Inferior parietal cortex (tissue), 1 donor: Measurements from ENCODE around the gene RPTOR.

Source experiments
- DNase-seq: peaks from one replicate; pipeline ENCODE4 v3.0.0-alpha.2; 2016; ENCODE audit errors: extremely low spot score

Gene RPTOR

GRCh38 chr17:80847496-80848230 is 303.0 kb downstream of the RPTOR start:
- no peak for DNase-seq

GRCh38 chr17:80848449-80849102 is 303.9 kb downstream of the RPTOR start:
- no peak for DNase-seq

DNA sequence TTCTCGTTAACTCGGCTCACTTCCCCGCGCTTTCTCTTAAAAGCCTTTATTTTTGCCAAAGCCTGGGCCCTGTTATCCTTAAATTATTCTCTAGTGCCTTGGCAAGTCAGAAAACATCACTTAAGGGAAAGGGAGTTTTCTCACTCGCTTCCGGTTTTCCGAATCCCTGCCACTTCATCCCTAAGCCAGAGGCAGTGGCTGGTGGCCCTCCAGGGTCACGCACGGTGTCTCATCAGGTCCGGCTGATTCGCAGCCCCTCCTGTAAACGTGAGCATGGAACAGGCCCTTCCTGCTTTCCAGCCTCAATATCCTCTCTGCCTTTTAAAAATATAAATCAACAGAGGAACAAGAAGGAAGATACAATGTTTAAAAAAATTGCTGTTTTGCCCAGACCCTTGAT is 304.5 kb downstream of the RPTOR start:
- DNase-seq: no peak

DNA sequence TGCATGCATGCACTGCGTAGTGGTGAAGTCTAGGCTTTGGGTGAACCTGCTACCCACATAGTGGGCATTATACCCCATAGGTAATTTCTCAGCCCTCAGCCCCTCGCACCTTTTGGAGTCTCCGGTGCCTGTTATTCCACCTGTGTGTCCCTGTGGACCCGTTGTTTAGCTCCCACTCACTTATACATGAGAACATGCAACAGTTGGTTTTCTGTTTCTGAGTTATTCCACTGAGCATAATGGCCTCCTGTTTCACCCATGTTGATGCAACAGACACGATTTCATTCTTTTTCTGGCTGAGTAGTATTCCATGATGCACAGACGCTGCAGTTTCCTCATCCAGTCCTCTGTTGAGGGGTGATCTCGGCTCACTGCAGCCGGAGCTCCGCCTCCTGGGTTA is 305.5 kb downstream of the RPTOR start:
- no peak for DNase-seq

- no peak for DNase-seq
Observed at GRCh38 chr17:80850817-80851216, 306.2 kb downstream of the RPTOR start.

- no peak for DNase-seq
Observed at GRCh38 chr17:80851277-80851925, 306.8 kb downstream of the RPTOR start.

DNA sequence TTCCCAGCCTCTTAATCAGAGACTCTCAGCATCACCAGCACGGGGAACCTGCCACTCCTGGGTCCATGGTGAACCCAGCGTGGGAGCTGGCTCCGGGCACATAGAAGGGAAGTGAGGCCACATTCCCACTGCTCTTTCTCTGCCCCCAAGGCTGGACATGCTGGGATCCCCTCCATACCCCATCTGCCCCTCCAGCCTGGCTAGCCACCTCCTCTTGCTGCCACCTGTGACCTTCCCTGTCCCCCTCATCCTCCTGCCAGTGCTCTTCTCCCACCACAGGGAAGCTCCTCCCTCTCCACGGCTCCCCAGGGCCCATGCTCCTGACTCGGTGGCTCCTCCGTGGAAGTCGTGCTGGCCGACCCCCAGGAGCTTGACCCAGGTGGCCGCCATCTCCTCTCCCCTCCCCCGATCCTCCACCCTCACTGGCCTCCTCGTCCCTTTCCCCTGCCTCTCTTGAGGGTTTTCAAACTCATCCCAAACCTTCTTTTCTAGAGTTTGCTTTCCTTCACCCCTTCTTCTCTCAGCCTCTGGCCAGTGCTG is 307.9 kb downstream of the RPTOR start:
- DNase-seq: no peak

GRCh38 chr17:80853076-80853475 is 308.4 kb downstream of the RPTOR start:
- DNase-seq: no peak

DNA sequence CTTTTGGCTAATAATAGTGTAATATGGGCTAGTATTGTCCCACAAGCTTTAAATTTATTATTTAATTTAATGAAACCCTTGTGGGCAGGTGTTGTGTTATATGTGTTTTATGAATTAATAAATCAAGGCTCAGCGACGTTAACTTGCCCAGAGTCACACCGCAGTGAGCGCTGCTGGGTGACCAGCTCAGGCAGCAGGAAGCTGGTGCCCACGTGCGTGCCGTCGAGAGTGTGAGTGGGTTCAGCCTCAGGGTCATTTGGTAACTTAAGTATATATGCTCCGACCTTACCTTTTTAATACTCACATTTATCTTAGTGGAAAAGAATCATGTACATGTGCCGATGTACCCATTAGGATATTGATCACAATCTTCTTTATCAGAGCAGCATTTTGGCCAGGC is 309.6 kb downstream of the RPTOR start:
- DNase-seq: no peak

DNA sequence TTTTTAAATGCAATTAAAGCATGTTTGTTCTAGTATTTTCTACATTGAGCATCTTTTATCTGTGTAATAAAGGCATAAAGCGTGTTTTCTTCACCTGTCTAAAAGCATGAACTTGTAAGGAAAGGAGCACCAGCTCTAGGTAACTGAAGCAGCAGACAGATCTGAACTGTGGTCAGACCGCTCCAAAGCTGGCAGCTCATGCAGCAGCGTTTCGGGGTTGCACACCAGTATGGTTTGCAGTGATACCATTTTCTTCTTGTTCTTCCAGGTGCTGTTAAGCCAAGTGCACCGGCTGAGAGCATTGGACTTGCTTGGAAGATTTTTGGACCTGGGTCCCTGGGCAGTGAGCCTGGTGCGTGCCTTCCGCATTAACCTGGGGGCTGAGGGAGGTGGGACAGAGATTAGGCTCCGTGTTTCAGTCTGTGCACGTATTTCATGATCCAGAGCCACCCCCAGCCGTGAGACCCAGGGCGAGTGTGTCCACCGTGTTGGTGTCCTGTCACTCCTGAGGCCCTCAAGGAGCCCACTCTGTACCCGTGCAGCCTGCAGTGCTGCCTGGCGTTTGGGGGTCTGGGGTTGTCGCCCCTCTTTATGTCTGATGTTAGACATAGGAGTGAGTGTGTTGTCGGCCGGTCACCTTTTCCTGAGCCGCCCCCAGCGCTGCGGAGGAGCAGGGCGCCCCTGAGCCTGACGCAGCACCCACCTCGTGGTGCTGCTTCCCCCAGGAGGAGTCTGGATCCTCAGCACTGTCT is 310.7 kb downstream of the RPTOR start:
- no peak for DNase-seq

DNA sequence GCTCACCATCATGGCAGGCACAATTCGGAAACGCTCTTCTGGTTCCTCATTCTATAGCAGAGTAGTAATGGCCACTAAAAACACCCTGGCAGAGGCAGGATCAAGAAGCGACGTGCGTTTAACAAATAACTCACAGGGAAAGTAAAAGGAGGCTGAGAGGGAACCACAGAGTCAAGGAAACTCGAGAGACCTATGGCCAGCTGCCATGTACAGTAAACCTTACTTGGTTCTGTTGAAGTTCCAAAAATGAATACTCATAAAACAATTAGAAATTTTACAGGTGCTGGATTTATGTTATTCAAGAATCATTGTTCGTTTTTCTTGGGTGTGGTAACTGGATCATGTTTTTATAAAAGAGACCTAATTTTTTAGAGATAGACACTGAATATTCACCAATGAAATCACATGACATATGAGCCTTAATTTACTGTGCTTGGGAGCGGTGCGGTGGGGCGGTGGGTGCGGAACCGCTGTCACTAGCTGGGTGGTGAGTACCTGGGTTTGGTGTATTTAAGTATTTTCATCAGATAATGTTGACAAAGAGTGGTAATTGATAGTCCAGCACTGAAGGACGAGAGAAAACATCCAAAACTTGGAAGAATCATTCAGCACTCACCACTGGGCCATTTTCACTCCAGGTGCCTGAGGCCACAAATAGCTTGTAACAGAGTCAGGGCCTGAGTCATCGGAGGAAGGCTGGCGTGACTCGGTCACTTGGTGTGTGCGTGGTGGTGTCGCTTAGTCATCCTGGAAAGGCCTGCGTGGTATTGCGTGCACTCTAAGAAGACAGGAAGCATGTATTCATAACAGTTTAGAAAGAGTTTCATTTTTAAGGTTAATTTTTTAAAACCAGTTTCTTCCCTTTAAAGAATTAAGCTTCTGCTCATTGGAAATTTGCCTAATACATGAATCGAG is 311.6 kb downstream of the RPTOR start:
- peak; percentile 53 for DNase-seq

DNA sequence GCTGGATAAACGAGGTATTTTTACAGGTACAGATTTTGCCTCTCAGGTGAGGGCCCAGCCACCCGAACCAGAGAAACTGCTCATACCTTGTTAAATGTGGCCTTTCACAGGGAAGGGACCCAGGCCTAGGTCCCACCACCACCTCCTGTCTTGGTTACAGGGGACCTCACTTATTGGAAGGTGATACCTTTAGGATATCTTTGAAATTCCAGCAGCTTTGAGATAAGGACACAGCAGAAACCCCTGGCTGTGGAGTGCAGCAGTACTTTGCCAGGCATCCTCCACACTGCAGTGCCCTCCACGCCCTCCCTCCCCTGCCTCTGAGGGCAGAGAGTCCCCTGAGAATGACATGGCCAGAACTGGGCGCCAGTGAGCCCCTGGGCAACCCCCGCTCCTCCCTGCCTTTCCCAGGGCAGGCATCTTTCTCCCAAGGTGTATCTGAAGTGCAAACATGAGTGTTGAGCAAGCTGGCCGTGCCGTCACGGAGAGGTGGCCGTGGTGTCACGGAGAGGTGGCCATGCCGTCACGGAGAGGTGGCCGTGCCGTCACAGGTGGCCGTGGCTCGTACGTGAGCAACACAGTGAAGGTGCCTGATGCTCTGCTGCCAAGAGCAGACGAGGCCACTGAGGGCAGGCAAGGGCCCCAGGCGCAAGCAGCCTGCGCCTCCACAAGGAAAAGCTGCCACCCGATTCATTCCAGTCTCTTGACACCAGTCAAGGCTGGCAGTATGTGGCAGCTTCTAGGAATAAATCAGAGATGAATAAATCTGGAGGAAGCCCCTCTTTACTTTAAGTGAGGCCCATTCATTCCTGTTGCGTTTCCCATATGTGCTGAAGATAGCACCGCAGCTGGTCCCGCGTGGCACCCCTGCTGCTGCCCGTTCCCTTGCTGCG is 312.5 kb downstream of the RPTOR start:
- no peak for DNase-seq

- no peak for DNase-seq
Observed at GRCh38 chr17:80857756-80858171, 313.1 kb downstream of the RPTOR start.

DNA sequence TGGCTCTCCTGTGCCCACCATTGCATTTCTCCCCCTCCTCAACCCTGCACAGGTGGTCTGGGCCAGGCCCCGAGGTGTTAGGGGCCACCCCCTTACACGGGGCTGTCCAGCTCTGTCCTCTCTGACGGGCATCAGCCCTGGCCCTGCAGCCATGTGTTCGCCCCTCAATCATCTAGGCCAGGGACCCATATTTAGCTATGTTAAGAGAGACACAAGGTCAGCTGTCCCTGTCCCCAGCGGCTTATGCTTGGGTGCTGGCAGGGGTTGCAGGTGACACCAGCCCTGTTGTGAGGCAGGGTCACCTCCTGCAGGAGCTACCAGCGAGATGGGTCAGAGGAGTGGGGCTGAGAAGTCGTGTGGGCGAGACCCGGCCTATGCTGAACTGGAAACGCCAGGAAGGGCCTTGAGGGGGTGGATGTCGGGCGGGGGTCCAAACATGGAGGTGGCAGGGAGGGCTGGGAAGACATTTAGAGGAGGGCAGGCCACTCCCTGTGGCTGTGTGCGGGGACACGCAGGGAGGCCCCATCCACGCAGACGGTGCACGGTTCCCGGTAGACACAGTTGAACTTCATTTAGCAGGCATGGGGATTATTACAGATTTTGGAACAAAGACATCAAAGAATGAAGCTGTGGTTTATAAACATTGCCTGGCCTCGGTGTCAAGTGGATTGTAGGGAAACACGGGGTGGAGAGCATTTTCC is 313.8 kb downstream of the RPTOR start:
- DNase-seq: no peak

- DNase-seq: peak; percentile 47
Observed at GRCh38 chr17:80859002-80859941, 314.6 kb downstream of the RPTOR start.

DNA sequence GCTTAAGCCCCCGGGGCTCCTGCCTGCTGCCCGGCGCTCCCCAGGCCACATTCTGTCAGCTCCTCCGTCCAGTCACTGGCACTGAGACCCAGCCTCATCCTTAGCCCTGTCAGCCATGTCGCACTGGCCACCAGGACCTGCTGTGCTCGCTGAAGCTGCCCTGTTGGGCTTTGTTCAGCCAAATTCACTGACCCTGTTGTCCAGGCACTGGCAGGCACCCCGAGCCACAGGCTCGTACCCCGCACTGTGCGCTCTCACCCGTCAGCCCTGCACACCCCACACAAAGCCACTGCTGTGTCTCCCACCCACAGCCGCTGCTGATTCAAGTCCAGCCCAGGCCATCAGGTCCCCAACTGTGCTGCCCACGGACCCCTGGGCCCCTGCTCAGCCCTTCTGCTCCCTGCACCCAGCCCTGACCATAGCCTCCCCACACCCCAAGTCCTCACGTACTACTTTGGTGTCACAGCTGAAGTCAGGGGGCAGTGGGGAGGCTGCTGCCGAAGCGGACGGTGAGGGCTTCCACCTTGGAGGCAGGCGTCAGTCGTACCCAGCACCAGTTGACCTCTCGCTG is 315.5 kb downstream of the RPTOR start:
- DNase-seq: no peak

DNA sequence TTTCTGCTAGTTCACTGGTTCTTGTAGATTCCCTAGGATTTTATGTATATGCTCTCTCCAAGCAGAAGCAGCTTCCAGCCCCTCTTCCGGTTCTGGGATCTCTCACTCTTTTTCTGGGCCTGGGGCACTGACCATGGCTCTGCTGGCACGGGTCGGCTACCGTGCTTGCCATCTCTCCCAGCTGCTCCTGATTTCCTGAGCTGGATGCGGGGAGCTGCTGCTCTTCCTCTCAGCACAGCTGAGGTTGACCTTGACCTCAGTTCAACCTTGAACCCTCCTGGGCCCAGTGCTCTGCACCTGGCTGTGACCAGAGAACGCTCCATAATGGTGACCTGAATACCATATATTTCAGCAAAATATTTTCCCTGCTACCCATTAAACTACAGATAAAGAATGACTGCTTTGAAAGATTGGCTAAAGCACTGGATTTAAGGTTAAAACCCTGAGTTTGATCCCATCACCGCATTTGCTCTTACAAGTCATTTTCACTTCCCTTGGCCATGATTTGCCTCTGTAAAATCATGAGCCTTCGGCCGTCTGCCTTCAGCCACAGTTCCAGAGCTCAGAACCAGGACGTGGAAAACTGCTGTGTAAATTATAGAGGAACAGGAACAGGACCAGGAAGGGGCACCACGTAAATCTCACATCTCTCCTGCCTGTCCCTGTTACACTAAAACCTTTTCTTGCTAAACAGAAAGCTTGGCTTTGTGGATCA is 316.2 kb downstream of the RPTOR start:
- no peak for DNase-seq
